LNCaP clone FGC (cell line): ENCODE data around the gene CDC42EP5.
"Not testable (repeated sequence)": the region's sequence is repeated elsewhere in the genome, so short reads cannot be mapped to it uniquely, and the experiment has no call there.

Experiments
- DNase-seq: peaks from one replicate; pipeline ENCODE4 v3.0.0-alpha.2; 2011; ENCODE audit warnings: low read depth
- H3K4me3 ChIP-seq: 2 replicates; pipeline ENCODE4 v1.5.1; 2011; ENCODE audit warnings: mild to moderate bottlenecking, low read depth, low read length, control low read depth
- TF ChIP-seq, protein P1 (sequence below): IDR thresholded peaks from 2 replicates; pipeline ENCODE4 v1.5.1; 2012; ENCODE audit warnings: mild to moderate bottlenecking; ENCODE audit not compliant: control insufficient read depth, insufficient read depth; ENCODE audit errors: extremely low read depth

Gene CDC42EP5

DNA sequence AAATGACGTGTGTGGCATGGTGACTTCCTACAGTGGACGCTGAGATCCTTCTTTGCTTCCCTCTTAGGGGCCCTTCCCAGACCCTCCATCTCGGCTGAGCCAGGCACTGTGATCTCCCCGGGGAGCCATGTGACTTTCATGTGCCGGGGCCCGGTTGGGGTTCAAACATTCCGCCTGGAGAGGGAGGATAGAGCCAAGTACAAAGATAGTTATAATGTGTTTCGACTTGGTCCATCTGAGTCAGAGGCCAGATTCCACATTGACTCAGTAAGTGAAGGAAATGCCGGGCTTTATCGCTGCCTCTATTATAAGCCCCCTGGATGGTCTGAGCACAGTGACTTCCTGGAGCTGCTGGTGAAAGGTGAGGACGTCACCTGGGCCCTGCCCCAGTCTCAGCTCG lies 34.7 kb upstream of the CDC42EP5 start:
- no peak overlapping the region for H3K4me3 ChIP-seq
- TF ChIP-seq, protein P1, sequence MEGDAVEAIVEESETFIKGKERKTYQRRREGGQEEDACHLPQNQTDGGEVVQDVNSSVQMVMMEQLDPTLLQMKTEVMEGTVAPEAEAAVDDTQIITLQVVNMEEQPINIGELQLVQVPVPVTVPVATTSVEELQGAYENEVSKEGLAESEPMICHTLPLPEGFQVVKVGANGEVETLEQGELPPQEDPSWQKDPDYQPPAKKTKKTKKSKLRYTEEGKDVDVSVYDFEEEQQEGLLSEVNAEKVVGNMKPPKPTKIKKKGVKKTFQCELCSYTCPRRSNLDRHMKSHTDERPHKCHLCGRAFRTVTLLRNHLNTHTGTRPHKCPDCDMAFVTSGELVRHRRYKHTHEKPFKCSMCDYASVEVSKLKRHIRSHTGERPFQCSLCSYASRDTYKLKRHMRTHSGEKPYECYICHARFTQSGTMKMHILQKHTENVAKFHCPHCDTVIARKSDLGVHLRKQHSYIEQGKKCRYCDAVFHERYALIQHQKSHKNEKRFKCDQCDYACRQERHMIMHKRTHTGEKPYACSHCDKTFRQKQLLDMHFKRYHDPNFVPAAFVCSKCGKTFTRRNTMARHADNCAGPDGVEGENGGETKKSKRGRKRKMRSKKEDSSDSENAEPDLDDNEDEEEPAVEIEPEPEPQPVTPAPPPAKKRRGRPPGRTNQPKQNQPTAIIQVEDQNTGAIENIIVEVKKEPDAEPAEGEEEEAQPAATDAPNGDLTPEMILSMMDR: no peak
- no peak for DNase-seq

DNA sequence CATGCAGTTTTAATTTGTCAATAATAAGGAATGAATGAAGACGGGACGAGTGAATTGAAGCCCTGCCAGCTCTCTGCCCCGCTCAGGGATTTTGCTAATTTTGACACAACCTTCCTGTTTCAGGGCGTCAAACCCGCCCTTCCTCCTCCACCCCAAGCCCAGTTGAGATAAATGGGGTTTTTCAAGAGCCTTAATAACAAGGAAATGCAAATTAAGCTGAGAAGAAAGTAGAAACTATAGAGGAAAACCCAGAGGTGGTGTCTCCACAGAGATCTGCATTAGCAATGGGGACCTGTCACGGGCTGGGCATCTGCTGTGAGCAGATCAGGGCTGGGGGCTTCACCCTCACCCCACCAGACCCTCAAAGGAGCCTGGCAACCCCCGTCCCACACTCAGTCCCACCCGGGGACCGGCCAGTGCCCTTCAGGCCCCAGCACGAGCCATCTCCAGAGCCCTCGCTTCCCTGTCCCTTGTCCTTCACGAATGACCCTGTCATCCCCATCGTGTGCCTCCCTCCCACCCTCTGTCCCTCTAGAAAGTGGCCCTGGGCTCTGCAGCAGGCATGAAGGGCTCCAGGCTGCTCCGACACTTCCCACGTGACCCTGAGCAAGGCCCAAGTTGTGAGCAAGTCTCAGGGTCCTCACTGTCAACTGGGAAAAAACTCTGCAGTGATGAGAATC lies 34.1 kb upstream of the CDC42EP5 start:
- not testable (repeated sequence) for H3K4me3 ChIP-seq, DNase-seq

DNA sequence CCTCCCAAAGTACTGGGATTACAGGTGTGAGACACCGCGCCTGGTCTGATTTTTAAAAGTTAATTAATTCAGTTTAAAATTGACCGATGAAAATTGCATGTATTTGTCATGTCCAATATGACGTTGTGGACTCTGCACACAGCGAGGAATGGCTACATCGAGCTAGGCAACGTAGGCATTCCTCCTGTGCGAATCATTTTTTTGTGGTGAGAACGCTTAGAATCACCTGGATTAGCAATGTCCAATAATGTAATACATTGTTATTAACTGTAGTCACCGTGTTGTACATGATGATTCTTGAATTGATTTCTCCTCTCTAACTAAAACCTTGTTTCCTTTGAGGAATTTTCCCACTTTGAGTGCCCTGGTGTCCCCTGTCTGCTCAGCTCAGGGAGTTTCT lies 33.0 kb upstream of the CDC42EP5 start:
- no peak for DNase-seq
- TF ChIP-seq, protein P1: no peak
- no peak overlapping the region for H3K4me3 ChIP-seq

DNA sequence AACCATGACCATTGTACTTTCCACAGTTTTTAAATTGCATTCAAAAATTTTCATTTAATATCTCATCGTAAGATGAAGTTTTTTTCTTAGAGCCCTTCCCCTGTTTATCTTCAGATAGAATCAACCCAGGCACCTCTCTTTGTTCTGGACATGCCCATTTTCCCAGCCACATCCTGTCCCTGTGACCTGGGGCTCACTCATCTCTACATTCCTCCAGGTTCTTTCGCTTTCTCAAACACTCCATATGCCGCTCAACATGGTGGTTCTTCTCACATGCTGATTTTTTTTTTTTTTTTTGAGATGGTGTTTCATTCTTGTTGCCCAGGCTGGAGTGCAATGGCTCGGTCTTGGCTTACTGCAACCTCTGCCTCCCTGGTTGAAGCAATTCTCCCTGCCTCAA lies 32.4 kb upstream of the CDC42EP5 start:
- not testable (repeated sequence) for H3K4me3 ChIP-seq, DNase-seq

DNA sequence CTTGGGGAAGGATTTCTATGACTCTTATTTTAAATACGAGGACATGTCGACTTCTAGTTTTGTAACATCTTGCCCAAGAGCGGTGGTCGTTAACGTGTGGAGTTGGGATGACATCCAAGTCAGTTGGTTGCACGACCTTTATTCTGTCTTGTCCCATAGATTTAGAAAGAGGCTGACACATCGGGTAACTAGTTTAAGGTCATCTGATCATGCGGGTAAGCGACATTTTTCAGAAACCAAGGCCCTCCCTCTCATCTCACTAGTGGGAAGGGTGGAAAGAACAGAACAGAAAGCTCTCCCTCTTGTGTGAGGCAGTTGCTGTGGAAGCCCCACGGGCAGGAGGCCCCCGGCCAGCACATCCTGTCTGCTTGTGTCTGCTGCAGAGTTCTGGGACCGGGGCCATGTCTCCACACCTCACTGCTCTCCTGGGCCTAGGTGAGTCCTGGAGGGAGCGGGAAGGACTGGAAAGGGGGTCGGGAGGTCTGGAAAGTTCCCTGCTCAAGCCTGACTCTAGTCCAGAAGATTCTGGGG lies 29.5 kb upstream of the CDC42EP5 start, which contains the start of gene LAIR2:
TSS of gene LAIR2 (plus strand) at position 314 of the 531 bp plus-strand sequence. CDS start at position 402, 88 bp downstream.
- H3K4me3 ChIP-seq: no peak within 1 kb of the TSS
- TF ChIP-seq, protein P1: no peak
- no peak for DNase-seq

DNA sequence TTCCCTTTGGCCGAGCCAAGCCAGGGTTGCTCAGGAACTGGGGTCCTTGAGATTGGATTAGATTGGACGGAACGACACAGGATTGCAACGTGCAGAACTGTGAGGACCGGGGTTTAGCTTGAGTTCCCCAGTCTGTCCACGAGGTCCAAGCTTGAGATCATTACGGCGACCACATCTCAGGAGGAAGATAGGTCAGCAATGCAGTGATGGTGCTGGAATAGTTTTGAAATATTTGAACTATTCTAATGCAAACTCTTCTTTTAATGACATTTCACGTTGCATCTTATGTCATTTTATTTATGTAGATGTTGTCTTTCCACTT lies 25.3 kb upstream of the CDC42EP5 start:
- not testable (repeated sequence) for H3K4me3 ChIP-seq, DNase-seq

DNA sequence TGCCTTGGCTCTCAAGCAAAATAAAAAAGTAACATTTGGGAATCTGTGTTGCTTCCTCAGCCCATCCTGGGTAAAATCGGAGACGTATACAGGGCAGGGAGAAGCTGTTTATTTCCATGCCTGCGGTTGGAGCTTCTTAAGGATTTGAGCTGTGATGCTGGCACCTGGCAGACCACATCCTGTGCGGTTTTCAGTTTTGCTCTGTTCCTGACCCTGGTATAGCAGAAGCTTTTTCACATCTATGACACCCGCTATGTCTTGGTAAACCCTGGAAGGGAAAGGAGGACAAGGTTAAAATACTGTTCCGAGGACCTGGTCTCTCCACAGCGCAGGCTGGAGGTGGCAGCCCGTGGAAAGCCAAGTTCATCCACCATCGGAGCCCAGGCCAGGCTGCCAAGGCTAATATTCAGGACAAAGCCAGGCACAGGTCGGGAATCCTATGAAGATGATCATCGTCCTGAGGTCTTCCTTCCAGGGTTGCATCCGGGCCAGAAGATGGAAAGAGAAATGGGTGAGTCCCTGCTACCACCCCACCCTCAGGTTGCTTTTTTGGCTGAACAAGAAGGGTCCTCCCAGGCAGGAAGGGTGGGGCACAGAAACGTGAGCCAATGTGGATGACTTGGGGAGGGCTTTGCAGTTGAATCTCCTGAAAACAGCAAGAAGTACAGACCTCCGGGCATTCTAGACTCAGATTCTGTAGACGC lies 24.8 kb upstream of the CDC42EP5 start:
- DNase-seq, H3K4me3 ChIP-seq: not testable (repeated sequence)

DNA sequence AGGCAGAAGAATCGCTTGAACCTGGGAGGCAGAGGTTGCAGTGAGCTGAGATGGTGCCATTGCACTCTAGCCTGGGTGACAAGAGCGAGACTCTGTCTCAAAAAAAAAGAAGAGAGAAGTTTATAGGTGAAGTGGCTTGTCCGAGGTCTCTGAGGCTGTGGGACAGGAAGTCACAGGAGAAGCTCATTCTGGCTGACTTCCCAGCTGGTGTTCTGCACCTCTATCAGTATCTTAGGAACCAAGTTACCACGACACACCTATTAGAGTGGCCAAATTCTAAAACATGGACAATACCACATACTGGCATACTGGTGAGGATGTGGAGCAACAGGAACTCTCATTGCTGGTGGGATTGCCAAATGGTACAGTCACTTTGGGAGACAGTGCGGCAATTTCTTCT lies 22.2 kb upstream of the CDC42EP5 start:
- H3K4me3 ChIP-seq, DNase-seq: not testable (repeated sequence)

DNA sequence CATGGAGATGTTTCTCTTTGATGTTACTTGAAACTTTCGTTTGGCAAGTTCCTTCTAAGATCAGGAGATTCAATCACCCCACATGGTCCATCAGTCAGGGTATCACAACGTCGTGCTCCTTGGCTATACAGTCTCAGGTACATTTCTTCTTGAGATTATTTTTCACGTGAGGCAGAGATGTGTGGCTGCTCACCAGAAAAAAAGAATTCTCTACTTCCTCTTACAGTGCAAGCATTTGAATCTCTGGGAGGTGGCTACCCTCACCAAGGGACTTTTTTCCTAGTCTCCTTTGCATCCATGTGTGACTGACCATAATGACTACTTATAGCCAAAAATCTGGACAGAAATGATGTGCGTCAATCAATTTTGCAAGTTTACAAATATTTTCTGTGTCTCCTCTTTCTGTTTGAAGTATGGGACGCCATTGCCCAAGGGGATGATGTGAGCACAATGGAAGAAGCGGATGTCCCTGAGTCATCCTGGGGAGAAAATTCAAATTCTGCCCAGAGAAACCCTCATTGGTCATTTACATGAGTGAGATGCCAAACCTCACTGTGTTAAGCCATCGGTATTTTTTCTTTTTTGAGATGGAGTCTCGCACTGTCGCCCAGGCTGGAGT lies 21.0 kb upstream of the CDC42EP5 start:
- DNase-seq: no peak
- TF ChIP-seq, protein P1: no peak
- no peak overlapping the region for H3K4me3 ChIP-seq

DNA sequence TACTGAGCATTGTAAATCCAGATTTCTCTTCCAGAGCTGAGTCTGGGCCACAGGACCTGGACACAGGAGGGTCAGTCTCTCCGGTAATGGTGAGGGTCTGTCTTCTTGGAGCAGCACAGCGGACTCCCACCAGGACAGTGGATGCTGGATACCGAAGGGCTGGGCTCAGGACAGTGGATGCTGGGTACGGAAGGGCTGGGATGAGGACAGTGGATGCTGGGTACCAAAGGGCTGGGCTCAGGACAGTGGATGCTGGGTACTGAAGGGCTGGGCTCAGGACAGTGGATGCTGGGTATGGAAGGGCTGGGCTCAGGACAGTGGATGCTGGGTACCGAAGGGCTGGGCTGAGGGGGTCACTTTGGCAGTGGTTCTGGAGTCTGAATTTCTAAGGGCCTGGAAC lies 20.0 kb upstream of the CDC42EP5 start:
- DNase-seq, H3K4me3 ChIP-seq: not testable (repeated sequence)
